Measurements from ENCODE around the gene ACSM2B.
"Not testable (repeated sequence)": the region's sequence is repeated elsewhere in the genome, so short reads cannot be mapped to it uniquely, and the experiment has no call there.

Gene ACSM2B, protein sequence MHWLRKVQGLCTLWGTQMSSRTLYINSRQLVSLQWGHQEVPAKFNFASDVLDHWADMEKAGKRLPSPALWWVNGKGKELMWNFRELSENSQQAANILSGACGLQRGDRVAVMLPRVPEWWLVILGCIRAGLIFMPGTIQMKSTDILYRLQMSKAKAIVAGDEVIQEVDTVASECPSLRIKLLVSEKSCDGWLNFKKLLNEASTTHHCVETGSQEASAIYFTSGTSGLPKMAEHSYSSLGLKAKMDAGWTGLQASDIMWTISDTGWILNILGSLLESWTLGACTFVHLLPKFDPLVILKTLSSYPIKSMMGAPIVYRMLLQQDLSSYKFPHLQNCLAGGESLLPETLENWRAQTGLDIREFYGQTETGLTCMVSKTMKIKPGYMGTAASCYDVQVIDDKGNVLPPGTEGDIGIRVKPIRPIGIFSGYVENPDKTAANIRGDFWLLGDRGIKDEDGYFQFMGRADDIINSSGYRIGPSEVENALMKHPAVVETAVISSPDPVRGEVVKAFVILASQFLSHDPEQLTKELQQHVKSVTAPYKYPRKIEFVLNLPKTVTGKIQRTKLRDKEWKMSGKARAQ

DNA sequence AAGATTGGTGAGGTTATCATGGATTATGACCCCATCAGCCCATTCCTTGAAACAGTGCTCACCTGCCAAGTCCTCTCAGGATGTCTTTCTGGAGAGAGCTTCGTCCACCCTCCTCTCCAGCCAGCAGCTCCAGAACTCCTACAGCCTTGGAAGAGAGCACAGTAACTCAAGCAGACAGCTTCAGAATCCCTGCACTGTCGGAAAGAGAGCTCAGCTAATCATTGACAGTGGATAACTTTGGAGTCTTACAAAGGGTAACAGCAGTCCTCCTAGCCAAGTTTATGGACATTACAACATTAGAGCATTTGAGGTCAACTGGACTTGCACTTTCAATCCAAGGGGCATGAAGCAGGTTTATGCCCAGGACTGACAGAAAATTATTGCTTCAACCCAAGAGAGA, at the start of gene ACSM2B:
ACSM2B (minus strand) TSS at position 223 of the 400 bp plus-strand sequence. CDS start 11,522 bp downstream, outside the sequence.
- DNase-seq: not testable (repeated sequence)

DNA sequence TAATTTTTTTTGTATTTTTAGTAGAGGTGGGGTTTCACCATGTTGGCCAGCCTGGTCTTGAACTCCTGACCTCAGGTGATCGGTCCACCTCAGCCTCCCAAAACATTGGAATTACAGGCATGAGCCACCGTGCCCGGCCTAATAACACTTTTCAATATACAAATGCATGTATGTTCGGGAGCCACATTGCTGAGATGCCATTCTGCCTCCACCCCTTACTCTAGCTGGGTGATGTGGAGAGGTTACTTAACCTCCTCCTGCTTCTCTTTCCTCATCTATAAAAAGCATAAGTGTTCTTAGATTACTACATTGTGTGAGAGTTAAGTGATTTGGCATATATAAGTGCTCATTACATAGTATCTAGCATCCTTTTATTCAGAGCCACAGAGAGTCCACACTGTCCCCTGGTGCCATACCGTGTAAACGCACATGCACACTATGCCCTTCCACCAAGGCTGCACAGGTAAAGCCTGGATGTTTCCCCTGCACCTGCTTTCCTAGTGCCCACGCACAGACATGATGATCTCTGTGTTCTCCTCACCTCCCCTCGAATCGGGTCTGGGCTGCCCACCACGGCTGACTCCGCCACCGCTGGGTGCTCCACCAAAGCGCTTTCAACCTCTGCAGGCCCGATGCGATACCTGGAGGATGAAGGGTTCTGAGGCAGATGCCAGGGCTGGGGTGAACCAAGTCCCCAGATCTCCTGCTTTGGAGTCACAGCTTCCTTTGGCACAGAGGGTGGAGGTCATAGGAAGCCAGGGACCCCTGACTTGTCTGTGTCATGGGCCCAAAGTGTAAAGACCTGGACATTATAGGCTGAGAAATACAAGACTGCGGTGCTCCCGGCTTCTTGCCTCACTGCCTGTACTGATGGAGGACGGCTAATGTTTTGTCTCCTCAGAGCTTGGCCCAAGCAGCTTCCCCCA, 49.0 kb upstream of the ACSM2B start:
- DNase-seq: peak; percentile 5 to 18

GRCh38 chr16:20624205-20624604, 48.0 kb upstream of the ACSM2B start:
- no peak for DNase-seq

DNA sequence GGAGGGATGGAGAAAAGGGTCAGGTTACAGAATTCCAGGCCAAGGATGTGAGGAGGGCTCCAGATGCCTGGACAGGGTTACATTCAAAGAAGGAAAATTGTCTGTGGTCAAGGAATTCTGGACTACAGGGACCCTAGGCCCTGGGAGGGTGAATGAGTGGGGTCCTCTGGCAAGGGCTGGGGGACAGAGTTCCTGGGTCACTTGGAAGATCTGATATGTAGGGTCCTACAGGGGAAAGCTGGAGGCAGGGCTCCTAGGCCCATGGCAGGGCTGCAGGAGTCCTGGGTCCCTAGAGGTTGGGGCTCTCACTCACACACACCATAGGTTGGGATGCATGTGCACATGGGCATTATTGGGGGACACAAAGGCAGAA, 46.3 kb upstream of the ACSM2B start:
- no peak for DNase-seq

DNA sequence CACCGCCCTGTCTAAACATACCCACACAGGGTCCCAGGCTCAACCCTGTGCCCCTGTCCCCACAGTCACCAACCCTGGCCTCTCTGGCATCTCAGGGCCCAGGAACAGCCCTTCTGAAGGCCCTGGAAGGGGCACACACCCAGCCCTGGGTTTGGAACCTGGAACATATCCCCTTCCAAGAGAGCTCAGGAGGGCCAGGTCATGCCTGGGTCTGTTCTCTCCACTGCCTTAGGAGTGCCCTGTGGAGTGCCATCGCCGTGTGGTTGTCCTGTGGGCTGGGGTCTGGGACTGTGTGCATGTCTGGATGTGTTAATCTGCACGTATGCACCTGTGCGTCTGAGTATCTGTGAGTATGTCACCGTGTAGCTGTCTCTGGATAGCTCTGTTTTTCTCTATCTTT, 45.2 kb upstream of the ACSM2B start:
- no peak for DNase-seq

- no peak for DNase-seq
These were observed 44.6 kb upstream of the ACSM2B start for GRCh38 chr16:20620770-20621169.

- DNase-seq: no peak
These were observed 43.8 kb upstream of the ACSM2B start for GRCh38 chr16:20620003-20620402.

DNA sequence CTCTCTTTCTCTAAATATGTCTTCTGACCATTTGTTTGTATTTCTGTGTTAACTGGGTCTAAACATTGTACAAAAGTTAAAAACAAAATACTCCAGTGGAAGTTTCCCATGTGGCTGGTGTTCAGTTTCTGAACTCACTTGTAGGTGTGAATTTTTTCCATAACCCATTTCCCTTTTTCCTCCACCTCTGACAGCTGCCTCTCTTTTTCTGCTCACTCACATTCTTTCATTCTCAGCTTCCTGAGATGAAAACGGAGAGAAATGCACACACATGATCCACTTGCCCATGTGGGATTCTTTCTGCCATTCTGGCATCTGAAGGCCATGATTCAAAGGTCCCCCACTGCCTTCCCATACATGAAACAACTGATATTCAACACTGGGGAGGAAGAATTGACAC, 41.1 kb upstream of the ACSM2B start:
- DNase-seq: no peak

DNA sequence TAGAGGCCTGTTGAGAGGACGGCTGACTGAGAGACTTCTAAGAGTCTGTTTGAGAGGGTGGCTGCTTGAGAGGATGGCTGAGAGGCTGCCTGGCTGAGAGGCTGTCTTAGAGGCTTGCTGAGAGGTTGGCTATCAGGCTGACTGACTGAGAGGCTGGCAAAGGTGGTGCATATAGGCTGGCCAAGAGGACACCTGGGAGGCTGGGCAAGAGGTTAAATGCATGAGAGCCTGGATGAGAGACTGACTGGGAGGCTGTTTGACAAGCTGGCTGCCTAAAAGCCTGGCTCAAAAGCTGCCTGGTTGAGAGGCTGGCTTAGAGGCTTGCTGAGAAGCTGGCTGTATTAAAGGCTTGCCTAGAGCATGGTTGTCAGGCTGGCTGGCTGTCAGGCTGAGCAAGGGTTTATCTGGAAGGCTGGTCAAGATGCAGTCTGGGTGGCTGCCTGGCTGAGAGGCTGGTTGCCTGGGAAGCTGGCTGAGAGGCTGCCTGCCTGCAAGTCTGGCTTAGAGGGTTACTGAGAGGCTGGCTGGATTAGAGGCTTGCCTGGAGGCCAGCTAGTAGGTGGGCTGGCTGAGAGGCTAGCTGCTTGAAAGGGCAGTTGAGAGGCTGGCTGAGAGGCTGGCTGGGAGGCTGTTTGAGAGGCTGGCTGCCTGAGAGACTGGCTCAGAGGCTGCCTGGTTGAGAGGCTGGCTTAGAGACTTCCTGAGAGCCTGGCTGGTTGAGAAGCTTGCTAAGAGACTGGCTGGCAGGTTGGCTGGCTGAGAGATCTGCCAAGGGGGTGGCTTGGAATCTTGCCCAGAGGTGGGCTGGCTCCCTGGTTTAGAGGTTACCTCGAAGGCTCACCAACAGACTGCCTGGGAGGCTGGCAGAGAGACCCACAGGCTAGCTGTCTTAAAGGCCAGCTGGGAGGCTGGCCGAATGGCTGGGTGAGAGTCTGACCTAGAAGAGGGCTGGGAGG, 38.3 kb upstream of the ACSM2B start:
- peak; percentile 63 to 66 for DNase-seq

- DNase-seq: no peak
These were observed 37.5 kb upstream of the ACSM2B start for GRCh38 chr16:20613481-20614185.

DNA sequence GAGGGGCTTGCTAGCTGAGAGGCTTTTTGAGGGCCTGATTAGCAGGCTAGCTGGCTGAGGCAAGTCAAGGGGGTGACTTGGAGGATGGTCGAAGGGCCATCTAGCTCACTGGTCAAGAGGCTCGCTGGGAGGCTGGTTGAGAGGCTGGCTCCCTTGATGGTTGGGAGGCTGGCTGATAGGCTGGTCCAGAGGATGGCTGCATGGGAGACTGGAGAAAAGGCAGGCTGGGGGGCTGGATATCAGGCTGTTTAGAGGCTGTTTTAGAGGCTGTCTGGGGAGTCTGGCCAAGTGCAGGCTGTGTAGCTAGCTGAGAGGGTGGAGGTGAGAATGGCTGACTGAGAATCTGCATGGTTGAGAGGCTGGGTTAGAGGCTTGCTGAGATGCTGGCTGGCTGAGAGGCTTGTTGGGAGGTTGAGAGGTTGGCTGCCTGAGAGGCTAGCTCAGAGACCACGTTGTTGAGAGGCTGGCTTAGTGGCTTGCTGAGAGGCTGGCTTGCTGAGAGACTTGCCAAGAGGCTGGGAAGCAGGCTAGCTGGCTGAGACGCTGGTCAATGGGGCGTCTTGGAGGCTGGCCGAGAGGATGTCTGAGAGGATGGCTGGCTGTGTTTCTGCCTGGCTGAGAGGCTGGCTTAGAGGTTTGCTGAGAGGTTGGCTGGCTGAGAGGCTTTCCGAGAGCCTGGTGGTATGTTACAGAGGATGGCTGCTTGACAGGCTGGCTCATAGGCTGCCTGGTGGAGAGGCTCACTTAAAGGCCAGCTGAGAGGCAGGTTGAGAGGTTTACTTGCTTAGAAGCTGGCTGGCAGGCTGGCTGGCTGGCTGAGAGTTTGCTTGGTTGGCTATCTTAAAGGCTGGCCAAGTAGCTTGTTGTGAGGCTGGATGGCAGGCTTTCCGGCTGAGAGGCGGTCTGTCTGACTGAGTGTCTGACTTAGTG, 36.6 kb upstream of the ACSM2B start:
- DNase-seq: peak; percentile 80

DNA sequence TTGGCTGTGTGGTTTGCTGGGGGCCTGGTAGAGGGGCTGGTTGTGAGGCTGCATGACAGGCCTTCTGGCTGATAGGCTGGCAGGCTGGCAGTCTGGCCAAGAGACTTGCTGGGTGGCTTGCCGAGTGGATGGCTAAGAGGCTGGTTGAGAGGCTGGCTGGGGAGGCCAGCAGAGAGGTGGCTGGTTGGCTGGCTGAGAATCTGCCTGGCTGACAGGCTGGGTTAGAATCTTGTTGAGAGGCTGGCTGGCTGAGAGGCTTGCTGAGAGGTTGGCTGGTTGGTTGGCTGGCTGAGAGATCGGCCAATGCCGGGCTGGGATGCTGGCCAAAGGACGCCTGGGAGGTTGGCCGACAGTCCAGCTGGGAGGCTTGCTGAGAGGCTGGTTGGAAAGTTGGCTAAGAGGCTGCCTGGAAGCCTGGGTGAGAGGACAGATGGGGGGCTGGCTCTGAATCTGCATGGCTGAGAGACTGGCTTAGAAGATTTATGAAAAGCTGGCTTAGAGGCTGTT, 35.9 kb upstream of the ACSM2B start:
- DNase-seq: no peak

DNA sequence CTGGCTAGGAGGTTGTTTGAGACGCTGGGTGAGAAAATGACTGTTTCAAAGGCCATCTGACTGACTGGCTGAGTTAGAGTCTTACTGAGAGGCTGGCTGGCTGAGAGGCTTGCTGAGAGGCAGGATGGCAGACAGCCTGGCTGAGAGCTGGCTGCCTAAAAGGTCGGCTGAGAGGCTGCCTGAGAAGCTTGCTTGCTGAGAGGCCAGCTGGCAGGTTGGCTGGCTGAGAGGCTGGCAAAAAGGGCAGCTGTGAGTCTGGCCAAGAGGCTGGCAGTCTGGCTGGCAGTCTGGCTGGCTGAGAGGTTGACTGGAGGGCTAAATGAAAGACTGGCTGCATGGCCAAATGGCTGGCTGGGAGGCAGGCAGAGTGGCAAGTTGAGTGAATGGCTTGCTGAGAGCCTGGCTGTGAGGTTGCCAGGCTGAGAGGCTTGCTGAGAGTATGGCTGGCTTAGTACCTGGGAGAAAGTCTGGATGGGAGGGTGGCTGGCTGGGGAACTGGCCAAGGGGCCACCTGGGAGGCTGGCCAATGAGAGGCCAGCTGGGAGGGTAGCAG, 35.3 kb upstream of the ACSM2B start:
- peak; percentile 29 to 61 for DNase-seq

GRCh38 chr16:20610892-20611349, 34.8 kb upstream of the ACSM2B start:
- DNase-seq: peak in 1 of 2 experiments; percentile 76

DNA sequence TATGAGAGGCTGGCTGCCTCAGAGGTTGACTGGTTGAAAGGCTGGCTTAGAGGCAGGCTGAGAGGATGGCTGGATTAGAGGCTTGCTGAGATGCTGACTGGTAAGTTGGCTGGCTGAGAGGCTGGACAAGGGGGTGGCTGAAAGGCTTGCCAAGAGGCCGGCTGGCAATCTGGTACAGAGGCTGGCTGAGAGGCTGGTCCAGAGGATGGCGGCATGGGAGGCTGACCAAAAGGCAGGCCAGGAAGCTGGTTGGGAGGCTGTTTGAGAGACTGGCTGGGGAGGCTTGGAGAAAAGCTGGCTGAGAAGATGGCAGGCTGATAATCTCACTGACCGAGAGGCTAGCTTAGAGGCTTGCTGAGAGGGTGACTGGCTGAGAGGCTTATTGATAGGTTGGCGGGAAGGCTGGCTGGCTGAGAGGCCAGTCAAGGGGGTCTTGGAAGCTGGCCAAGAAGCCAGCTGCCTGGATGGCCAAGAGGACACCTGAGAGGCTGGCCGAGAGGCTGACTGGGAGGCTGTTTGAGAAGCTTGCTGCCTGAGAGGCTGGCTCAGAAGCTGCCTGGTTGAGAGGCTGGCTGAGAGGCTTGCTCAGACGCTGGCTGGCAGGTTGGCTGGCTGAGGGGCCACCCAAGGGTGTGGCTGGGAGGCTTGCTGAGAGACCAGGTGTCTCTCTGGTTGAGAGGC, 34.2 kb upstream of the ACSM2B start:
- peak; percentile 76 to 95 for DNase-seq

GRCh38 chr16:20602205-20602604, 26.0 kb upstream of the ACSM2B start:
- not testable (repeated sequence) for DNase-seq

- not testable (repeated sequence) for DNase-seq
These were observed 23.3 kb upstream of the ACSM2B start for GRCh38 chr16:20599475-20599874.

DNA sequence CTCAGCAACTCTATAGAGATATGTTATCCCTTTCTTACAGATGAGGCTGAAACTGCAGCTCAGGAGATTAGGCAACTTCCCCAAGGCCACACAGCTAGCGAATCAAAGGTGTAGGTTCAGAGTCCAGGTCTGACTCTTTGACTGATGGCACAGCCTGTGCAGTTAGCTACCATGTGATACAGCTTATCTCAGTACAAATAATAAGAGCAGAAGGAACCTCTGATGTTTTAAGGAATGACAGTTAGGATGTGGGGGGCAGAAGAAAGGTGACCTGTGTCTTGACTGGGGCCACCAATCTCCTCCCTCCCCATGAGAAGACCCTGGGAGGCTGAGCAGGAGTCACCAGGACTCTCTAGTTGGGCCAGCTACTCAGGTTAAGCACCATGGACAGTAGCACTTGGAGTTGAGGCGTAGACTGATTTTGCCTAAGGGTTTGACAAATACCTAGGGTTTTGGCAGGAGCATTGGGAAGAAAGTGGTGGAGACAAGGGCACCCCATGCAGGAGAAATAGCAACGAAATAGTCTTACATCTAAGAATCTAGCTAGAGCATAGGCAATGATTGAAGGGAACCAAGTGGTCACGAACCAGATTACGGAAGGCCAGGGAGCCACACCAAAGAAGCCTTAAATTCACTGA, 22.8 kb upstream of the ACSM2B start:
- no peak for DNase-seq

DNA sequence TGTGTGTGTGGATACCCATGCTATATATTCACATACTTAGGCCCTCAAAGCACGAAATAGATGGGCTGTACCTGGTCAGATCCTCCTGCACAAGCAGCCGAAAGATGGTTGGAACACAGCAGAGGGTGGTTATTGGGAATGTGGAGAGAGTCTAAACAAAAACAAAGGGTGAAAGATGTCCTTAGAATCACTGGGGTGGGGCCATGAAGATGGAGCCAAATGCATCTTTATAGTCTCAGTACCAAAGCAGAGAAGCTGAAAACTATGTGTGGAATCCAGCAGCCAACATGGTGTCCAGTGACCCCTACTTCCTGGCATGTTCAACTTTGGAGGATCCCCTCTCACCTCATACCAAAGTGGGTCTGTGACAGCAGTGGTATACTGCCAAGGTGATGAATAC, 19.5 kb upstream of the ACSM2B start:
- not testable (repeated sequence) for DNase-seq

All from NCI-H187 (cell line).